Endothelial cell of umbilical vein (primary cell): ENCODE measurements around the gene FCN2.

ENCODE experiments used
- EZH2 ChIP-seq: IDR thresholded peaks from 2 replicates; pipeline ENCODE4 v1.6.1; 2012; ENCODE audit warnings: borderline replicate concordance, low read depth, mild to moderate bottlenecking, moderate library complexity, low read length, inconsistent platforms; ENCODE audit not compliant: severe bottlenecking
- FOS ChIP-seq: IDR thresholded peaks from 2 replicates; pipeline ENCODE4 v1.6.1; 2011; ENCODE audit warnings: mild to moderate bottlenecking, low read length, moderate library complexity, borderline replicate concordance; ENCODE audit not compliant: insufficient read depth
- MAX ChIP-seq: IDR thresholded peaks from 2 replicates; pipeline ENCODE4 v1.6.1; 2011; ENCODE audit not compliant: insufficient read depth, insufficient read length
- POLR2A ChIP-seq: IDR thresholded peaks from 2 replicates; pipeline ENCODE4 v1.6.1; 2012; ENCODE audit warnings: low read depth, mild to moderate bottlenecking, control low read depth, low read length
- POLR2AphosphoS5 ChIP-seq: IDR thresholded peaks from 2 replicates; pipeline ENCODE4 v1.6.1; 2012; ENCODE audit warnings: low read depth, mild to moderate bottlenecking, control low read depth, low read length, moderate library complexity; ENCODE audit not compliant: insufficient read depth
- TF ChIP-seq, protein P1 (sequence below), 2 donors: IDR thresholded peaks; 1 replicate in 1 of 2; 2 replicates in 1 of 2; pipeline ENCODE4 v1.5.1; 2011; ENCODE audit warnings: low read length in 2 of 2, mild to moderate bottlenecking in 2 of 2, moderate library complexity in 2 of 2, control low read depth in 1 of 2, inconsistent platforms in 1 of 2, low read depth in 1 of 2; ENCODE audit not compliant: insufficient read depth in 1 of 2; ENCODE audit errors: extremely low read depth in 1 of 2

- TF ChIP-seq EZH2 (no peak), MAX (no peak), POLR2A (no peak), POLR2AphosphoS5 (no peak), FOS (no peak)
- TF ChIP-seq, protein P1, sequence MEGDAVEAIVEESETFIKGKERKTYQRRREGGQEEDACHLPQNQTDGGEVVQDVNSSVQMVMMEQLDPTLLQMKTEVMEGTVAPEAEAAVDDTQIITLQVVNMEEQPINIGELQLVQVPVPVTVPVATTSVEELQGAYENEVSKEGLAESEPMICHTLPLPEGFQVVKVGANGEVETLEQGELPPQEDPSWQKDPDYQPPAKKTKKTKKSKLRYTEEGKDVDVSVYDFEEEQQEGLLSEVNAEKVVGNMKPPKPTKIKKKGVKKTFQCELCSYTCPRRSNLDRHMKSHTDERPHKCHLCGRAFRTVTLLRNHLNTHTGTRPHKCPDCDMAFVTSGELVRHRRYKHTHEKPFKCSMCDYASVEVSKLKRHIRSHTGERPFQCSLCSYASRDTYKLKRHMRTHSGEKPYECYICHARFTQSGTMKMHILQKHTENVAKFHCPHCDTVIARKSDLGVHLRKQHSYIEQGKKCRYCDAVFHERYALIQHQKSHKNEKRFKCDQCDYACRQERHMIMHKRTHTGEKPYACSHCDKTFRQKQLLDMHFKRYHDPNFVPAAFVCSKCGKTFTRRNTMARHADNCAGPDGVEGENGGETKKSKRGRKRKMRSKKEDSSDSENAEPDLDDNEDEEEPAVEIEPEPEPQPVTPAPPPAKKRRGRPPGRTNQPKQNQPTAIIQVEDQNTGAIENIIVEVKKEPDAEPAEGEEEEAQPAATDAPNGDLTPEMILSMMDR (IDR thresholded peaks at IDR 0.05; ENCODE audit: extremely low read depth in 1 of 2, insufficient read depth in 1 of 2, low read depth in 1 of 2, low read length in 2 of 2), result no peak
Measured at GRCh38 chr9:134885679-134886412, 5.2 kb downstream of the FCN2 start.
